Stimulated activated CD4-positive, alpha-beta T cell treated with anti-CD3 and anti-CD28 coated beads, Interleukin-15, amount 100 ng/mL, for 1 hour (primary cell): ENCODE measurements around the gene MAGI2.

Experiments
- DNase-seq, 2 donors: peaks; one replicate each; pipeline ENCODE4 v3.0.0-alpha.2; 2020; ENCODE audit warnings: low read depth in 1 of 2, low spot score in 1 of 2

MAGI2 gene

DNA sequence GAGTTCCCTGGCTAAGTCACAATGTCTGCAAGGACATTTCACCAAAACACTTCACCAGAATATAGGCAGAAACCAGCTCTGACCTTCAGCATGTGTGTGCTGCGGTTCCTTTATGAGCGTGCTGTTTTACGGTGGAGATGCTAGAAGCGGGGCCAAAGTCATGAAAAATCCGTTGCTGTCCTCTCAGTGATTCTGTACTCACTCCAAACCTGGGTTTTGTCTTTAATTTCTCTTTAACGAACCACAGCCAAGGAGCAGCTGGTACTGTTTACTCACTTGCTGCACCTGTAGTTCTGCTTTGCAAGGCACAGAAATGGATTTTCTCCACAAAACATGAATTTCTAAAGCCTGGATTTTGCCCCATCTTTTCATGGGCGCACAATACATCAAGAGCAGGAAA, 1015.0 kb downstream of the MAGI2 start:
- DNase-seq = no peak

DNA sequence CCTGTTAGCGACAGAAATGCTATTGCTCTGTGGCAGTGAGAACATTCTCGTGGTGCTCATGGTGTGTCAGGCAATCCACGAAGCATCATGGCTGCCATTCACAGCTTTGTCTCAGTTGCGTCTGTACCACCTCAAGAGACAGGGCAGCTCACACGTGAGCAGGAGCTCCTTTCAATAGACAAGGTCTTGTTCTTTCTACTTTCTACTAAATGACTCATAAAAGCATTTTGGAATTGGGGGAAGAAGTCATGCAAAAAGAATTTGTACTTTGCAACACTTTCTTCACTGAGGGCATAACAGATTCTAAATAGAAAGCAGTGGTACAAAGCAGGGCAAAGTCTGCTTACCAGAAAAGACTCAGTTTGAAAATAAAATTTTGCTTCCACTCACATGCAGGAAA, 1016.3 kb downstream of the MAGI2 start:
- DNase-seq = no peak

DNA sequence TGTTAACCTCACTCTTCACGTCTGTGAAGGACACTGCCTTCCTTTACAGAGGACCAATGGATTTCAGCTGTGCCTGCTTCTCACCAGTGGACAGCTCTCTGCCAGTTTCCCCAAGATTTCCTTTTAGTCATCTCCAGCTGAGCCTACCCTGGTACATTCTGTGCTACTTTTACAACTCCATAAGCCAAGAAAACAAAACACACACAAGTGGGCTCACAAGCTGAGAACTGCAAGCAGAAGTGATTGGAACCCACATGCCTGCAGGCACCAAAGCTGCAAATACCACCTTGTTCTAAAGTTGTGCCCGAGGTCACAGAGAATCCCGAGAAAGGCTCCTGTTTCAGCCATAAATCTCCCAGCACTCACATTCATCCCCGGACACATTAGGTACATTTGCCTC, 1018.1 kb downstream of the MAGI2 start:
- no peak for DNase-seq

DNA sequence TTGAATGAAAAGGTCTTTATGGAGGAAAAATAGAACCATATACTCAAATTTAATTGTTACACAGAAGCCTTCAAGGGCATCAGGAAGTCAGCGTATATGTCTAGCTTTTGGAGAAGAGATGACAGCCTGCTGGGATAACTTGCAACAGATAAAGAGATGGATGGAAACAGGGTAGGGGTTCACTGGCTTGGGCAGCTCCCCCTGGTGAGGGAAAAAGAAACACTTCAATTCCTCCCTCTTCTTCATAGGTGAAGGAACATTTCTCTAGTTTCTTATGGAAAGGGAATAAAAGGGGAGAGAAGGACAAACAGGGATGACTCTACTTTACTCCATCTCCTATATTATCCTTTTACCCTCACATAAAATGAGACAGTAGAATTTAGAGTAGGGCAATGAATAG, 1019.2 kb downstream of the MAGI2 start:
- no peak for DNase-seq

DNA sequence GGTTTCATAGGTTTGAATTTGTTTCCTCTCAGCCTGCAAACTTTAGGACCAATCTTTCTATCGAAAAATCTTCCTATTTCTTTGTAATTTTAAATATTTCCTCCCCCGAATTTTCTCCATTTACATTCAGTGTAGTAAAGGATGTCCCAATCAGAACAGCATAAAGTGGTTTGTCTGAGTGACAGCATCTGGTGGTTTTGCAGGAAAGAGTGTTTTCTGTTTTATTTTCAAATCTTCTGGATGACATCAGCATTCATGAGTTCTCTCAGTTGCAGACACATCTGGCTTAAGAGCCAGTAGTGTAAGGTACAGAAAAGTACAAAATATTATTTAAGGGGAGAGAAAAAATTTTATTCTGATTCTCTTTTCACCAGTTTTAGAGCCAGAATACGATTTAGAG, 1020.0 kb downstream of the MAGI2 start:
- DNase-seq = no peak

DNA sequence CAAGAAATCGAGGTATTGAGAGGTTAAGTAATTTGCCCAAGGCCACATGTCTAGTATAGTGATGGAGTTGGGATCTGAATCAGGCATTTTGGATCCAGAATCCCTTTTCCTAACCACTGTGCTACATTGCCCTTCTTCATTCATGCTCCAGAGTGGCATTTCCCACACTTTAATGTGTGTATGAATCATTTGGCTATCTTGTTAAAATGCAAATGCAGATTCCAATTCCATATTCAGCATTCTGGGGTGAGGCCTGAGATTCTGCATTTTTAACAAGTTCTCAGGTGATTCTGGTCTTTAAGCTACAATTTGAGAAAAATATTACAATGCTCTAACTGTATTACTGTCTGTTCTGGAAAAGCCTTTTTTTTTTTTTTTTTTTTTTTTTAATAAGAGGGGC, 1023.6 kb downstream of the MAGI2 start:
- no peak for DNase-seq

DNA sequence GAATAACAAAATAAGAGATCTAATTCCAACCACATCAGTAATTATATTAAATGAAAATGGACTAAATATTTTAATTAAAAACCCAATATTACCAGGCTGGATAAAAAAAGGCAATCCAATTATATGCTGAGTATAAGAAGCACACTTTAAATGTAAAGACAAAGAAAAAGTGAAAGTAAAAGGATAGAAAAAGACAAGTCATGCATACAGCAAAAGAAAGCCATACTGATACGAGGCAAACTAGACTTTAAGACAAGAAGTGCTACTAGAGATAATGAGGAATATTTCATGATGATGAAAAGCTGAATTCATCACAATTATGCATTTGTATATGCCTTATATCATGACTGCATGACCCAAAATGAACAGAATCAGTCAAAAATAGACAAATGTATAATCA, 1026.3 kb downstream of the MAGI2 start:
- DNase-seq = no peak

DNA sequence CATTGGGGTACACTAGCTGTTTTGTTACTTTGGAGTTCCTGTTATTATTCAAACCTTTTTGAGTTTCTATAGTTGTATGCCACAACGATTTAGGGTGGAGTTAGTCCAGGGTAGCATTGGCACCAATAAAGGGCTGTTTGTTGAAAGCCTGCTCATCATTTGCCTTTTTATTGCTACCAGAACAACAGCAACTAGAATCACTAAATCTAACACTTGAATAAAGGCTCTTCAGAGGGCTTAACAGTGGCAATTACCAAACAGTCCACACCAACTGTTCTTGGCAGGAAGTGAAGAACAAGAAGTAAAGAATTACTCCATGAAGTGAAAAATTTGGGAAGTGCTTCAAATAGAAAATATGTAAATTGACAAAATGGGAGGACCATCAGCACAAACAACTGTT, 1033.5 kb downstream of the MAGI2 start:
- no peak for DNase-seq

DNA sequence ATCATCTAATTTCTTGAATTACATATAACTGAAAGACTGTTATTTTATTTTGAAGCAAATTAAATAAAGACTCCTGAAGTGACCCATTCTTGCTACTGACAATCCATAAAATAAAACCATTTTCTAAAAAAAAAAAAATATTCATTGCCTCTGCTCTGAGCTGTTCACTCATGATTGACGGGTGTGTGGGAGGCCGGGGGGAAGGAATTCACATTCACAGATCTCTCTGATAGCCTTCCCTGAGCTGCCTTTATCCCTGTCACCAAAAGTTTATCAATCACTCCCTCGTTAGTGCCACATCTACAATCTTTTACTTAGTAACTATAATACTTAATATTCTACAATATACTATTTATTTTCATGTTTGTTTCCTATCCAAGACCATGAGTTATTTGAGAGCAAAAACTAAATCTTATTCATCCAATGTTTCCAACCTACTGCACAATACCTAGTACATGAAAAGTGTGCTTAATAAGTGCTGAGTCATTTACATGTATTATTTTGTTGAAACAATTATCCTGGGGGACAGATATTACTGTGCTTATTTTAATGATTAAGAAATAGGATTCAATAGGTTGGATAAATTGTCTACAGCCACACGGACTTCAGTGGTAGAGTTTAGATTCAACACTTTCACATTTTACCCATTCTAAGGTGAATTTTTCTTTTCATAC, 1036.2 kb downstream of the MAGI2 start:
- no peak for DNase-seq

DNA sequence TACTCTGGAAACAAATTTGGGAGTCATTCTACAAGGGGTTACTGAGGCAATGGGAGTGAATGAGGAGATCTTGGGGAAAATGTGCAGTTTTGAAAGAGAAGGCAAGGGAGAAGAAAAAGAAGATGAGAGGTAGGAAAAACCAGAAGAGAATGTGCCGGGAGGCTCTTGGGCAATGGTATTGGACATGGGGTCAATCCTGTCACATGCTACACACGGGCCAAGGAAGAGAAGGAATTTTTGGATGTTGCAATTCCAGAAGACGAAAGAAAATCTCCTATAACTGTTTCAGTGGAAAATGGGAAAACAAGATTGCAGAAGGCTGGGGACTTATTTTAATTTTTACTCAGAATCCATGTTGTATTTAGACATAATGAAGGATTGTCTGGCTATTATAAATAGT, 1039.9 kb downstream of the MAGI2 start:
- no peak for DNase-seq

DNA sequence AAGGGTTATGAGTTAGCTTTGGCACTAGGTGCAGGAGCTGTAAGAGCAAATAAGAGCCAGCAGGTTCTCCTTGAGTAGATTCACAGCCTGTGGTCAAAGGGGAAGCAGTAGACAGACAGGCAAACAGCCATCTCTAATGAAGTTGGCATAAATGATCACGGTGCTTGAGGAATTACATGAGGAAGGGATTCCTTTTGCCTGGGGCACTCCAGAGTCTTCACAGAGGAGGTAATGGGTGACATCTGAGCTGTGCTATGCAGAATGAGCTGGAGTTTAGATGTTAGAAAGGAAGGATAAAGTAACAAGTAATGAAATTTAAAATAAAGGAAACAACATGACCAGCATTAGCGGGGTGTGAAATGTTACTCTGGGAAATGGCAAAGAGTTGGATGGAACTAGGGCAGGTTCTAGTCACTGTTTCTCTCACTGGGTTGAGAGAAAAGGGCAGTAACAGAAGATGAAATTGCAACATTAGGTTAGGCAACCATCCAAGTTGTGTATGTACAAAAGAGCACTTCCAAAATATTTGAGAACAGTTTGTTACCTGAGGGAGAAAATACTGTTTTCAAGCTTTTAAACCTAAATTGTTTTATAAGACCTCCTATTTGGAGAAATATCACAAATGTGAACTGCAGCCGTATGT, 1041.1 kb downstream of the MAGI2 start:
- no peak for DNase-seq

DNA sequence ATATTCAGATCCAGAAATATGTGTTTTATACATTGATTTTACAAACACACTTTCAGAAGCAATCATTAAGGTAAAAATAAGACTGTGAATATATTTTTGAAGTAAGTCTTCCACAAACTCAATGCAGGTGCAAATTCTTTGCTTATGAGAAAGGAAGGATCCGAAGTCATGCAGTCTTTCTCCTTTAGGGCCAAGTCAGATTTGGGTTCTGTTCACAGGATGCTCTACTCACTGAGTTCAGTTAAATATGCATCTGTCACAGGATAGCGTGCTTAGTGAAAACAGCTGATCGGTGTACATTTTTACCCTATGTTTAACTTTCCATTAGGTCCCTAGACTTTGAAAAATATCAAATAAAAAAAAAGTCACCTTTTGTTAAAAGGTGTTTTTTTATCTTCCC, 1046.4 kb downstream of the MAGI2 start:
- DNase-seq = no peak

DNA sequence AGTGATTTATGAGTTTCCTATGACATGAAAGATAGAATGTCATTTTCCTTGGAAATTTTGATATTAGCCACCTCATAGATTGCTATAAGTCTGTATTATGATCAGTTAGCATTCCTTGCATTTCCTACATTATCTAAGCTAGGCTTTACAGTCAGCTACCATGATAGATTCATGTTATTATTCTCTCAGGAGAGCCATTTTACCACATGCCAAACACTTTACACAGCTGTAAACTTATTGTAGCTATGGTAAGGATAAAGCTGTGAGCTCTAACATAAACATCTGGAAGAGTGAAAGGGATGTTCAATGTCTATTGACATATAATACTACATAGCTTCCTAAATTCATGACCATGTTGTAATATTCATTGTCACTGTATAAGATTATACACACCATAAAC, 1046.9 kb downstream of the MAGI2 start:
- DNase-seq = no peak

DNA sequence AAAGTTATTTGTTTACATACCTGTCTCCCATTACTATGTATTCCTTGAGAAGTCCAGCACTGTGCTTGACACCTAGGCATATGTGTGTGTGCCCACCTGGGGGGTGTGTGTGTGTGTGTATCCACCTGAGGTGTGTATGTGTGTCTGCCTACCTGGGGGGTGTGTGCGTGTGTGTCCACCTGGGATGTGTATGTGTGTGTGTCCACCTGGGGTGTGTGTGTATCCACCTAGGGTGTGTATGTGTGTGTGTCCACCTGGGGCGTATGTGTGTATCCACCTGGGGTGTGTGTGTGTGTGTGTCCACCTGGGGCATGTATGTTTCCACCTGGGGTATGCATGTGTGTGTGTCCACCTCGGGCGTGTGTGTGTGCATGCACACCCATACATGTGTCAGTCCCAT, 1051.4 kb downstream of the MAGI2 start:
- no peak for DNase-seq

DNA sequence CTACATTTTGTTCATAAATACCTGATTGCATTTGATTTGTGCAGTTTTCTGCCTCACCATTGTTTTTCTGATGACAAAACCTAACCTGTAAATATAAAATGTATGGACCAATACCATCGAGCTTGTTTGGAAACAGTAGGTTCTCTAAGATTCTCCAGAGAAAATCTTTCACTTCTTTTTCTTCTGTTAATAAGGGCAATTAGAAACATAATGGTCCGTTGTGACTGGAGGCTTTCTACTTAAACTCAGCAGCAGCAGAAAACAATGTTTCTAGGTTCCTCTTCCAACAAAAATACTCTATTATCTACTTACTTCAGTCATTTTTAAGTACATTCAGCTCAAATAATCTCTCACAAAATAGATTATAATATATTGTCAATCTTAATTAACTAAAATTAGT, 1053.4 kb downstream of the MAGI2 start:
- DNase-seq = no peak

DNA sequence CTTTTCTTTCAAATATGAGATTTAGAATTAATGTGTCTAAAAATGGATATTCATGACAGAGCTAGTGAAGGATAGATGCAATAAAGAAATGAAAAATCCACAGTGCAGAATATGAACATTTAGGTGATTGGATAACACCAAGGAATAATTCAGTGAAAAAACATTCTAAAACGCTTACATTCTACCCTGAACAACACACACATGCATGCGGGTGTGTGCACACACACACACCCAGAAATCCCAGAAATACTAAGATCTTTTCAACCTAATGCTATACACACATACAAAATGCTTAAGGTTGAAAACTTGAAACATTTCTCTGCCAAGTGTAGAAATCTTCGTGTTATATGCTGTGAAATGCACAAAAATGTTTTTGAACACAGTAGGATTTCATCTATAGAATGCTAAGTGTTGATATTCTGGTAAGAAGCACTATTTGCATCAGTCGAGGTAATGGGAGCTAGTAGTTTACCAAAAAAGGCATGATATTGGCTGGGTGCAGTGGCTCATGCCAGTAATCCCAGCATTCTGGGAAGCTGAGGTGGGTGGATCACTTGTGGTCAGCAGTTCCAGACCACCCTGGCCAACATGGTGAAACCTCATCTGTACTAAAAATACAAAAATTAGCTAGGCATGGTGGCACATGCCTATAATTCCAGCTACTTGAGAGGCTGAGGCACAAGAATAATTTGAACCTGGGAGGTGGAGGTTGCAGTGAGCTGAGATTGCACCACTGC, 1054.3 kb downstream of the MAGI2 start:
- no peak for DNase-seq

DNA sequence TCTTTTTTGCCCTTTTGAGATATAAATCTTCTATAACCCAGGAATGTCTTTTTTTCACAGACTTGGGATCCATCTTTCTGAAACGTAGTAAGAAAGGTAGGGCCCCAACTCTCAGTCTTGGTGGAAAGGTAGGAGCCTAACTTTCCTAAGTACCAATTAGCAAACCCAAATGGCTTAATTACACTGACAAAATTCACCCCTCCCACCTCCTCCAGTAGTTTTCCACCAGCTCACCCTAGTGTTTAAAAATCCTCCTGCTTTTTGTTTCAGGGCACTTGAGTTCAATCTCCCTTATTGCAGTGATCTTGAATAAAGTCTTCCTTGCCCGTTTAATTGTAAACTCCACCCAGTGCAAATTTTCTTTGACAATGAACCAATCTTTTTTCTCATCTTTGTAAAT, 1054.9 kb downstream of the MAGI2 start:
- DNase-seq = no peak

DNA sequence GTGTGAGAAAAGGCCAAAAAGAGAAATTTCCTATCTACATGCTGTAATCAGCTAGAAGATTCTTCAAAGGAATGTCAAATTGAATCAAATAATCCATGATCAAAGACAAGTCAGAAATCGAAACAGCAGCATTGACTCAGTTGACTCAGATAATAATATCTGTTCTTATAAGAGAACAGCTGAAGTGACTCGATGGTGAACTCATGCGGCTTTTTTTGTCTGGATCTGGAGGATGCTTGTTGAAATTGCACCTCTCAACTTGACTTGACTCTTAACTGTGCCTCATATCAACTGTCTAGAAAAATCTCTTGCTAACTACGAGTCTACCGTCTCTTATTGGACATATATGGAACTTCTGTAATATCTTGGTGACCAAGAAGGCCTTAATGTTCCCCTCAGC, 1055.4 kb downstream of the MAGI2 start:
- no peak for DNase-seq

DNA sequence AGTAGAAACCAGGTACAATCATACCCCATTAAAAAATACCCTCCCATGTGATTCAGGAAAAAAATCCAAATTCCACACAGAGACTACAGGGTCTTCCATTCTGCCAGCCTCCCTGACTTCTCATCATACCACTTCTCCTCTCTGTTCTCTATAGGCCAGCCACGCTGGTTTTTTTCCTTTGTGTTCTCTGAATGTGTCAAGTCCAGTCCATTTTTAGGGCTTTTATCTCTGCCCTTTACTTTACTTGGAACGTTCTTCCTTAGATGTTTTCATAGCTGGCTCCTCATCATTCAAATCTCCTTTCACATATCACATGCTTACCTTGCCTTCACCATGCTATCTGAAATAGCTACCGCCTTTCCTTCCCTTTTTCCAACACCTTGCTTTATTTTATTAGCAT, 1057.3 kb downstream of the MAGI2 start:
- DNase-seq = no peak

DNA sequence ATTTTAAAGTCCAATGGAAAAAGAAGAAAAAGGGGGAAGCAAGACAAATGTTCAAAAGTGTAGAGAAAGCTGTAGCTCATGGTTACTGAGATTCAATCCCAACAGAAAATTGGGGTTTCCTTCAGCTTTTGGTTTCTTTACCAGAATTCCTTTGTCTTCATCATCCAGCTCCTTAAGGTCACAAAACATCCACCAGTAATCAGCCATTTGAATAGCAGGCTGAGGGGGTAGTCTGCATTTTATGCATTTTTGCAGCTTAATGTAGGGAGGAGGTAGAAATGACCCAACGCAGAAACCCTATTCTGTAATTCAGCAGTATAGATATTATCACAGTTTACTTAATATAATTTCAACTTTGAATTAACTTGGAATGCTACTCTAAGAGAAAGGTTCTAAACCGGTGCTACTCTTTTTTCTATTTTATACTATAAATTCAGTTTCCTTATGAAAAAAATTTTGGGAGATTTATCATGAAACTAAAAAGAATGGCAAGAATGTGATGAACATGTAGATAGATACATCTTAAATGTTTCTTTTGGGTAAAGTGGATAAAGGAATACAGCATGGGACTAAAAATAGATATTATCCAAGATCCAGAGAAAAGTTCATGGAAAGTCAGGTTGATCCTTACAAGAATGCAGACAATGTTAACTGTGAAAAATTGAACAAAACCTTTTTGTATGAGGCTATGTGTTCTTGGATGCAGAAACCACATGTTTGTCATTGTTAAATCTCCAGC, 1058.0 kb downstream of the MAGI2 start:
- no peak for DNase-seq

DNA sequence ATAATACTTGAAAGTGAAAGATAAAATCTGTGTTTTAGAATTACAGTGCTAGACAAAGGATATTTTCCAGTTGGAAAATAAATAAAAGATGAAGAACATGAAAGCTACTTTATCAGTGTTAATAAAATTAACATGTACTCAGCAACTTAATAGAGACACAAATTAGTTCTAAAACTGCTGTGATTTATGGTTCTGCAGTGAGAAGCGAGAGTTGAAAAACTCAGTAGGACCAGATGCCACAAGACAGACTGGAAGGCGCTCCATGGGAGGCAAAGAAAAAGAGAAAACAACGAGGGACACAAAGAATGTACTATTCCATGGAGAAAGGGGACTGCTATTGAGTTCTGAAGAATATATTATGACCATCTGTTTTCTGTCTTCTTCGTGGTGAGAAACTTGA, 1064.4 kb downstream of the MAGI2 start:
- no peak for DNase-seq

DNA sequence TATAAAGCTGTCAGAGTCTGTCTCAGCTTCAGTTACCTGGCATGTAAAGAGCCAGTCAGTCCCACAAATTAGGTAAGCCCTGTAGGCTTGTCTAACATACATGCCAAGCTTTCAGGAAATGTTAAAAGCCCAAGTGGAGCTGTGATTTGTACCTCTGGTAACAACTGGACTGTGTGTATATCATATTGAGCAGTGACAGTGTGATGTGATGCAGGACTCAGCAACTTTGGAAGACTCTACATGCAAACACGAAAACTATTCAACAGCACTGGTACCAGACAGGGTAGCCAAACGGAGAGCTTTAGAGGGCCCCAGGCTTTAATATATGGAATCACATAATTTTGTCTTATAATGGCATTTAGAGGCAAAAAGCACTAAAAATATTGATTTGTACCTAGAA, 1066.9 kb downstream of the MAGI2 start:
- DNase-seq = no peak
